WTC11 (cell line): ENCODE data around the gene RECQL5.

Experiments
- CBFB ChIP-seq: sonication (generic); formaldehyde crosslinking; IDR thresholded peaks from 2 replicates; pipeline ENCODE4 v1.8.1; 2022; ENCODE audit warnings: mild to moderate bottlenecking, low read depth, missing genetic modification reagents
- CREM ChIP-seq: sonication (generic); formaldehyde crosslinking; IDR thresholded peaks from 2 replicates; pipeline ENCODE4 v1.8.1; 2022; ENCODE audit warnings: mild to moderate bottlenecking, missing genetic modification reagents, moderate library complexity
- NR3C1 ChIP-seq: sonication (generic); formaldehyde crosslinking; conservative IDR thresholded peaks from 2 replicates; pipeline ENCODE4 v1.8.1; 2023; ENCODE audit warnings: low read depth, mild to moderate bottlenecking, missing genetic modification reagents
- TP53 ChIP-seq: sonication (generic); formaldehyde crosslinking; IDR thresholded peaks from 2 replicates; pipeline ENCODE4 v1.8.1; 2023; ENCODE audit warnings: mild to moderate bottlenecking, missing genetic modification reagents
- ZNF121 ChIP-seq: sonication (generic); formaldehyde crosslinking; IDR thresholded peaks from 2 replicates; pipeline ENCODE4 v1.8.0; 2023; ENCODE audit warnings: missing genetic modification reagents
- TF ChIP-seq, protein P1 (sequence below): fragments of 200-600 bp; IDR thresholded peaks from 2 replicates; pipeline ENCODE4 v1.8.0; 2022; ENCODE audit warnings: antibody characterized with exemption
- TF ChIP-seq, protein P2 (sequence below): sonication (generic); formaldehyde crosslinking; IDR thresholded peaks from 2 replicates; pipeline ENCODE4 v1.8.1; 2023; ENCODE audit warnings: mild to moderate bottlenecking, missing genetic modification reagents, moderate library complexity
- TF ChIP-seq, protein P3 (sequence below): sonication (generic); formaldehyde crosslinking; IDR thresholded peaks from 2 replicates; pipeline ENCODE4 v1.8.0; 2022; ENCODE audit warnings: mild to moderate bottlenecking, missing genetic modification reagents

DNA sequence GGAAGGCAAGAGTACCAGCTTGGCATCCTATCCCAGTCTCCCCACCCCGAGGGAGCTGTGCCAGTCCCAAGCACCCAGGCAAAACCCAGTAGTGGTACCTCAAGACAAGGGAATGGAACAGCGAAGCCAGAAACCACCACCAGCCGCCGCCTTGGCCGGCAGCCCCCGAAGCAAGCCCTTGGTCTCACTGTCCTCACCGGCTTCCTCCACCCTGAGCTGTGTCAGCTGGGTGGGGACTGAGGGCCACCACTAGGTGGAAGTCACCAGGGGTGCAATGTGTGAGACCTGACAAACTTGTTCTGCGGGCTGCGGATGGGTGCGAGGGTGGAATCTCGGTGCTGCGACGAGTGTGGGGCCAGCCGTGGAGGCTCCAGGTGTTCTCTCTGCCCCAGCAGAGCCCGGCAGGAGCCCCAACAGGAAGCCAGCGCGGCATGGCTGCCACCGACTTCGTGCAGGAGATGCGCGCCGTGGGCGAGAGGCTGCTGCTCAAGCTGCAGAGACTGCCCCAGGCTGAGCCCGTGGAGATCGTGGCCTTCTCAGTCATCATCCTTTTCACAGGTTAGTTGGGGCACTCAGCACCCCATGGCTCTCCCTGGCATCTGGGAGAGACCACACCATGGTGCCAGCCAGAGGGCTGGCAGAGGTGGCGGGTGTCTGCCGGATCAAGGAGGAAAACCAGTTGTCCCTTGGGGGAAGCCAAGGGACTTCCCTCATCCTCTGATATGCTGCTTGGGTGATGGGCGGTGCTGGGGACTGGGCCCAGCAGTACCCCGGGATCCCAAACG lies 27.0 kb downstream of the RECQL5 start:
- TF ChIP-seq, protein P1, sequence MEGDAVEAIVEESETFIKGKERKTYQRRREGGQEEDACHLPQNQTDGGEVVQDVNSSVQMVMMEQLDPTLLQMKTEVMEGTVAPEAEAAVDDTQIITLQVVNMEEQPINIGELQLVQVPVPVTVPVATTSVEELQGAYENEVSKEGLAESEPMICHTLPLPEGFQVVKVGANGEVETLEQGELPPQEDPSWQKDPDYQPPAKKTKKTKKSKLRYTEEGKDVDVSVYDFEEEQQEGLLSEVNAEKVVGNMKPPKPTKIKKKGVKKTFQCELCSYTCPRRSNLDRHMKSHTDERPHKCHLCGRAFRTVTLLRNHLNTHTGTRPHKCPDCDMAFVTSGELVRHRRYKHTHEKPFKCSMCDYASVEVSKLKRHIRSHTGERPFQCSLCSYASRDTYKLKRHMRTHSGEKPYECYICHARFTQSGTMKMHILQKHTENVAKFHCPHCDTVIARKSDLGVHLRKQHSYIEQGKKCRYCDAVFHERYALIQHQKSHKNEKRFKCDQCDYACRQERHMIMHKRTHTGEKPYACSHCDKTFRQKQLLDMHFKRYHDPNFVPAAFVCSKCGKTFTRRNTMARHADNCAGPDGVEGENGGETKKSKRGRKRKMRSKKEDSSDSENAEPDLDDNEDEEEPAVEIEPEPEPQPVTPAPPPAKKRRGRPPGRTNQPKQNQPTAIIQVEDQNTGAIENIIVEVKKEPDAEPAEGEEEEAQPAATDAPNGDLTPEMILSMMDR: no peak
- TF ChIP-seq, protein P2, sequence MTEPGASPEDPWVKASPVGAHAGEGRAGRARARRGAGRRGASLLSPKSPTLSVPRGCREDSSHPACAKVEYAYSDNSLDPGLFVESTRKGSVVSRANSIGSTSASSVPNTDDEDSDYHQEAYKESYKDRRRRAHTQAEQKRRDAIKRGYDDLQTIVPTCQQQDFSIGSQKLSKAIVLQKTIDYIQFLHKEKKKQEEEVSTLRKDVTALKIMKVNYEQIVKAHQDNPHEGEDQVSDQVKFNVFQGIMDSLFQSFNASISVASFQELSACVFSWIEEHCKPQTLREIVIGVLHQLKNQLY (CRISPR knock-in tag): no peak
- TF ChIP-seq, protein P3, sequence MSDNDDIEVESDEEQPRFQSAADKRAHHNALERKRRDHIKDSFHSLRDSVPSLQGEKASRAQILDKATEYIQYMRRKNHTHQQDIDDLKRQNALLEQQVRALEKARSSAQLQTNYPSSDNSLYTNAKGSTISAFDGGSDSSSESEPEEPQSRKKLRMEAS: no peak
- no peak for TF ChIP-seq CBFB (CRISPR knock-in tag)
- no peak for TF ChIP-seq NR3C1
- no peak for TF ChIP-seq ZNF121 (CRISPR knock-in tag)
- TF ChIP-seq CREM (CRISPR knock-in tag): no peak
- no peak for TF ChIP-seq TP53
